Stimulated activated CD8-positive, alpha-beta memory T cell treated with anti-CD3 and anti-CD28 coated beads, Interleukin-4, amount 100 ng/mL, for 4 hours (primary cell): ENCODE data around the gene DENND1A.

ENCODE experiments used
- DNase-seq, 2 donors: peaks; one replicate each; pipeline ENCODE4 v3.0.0-alpha.2; 2020; ENCODE audit warnings: low read depth in 2 of 2, low spot score in 1 of 2

DENND1A gene

DNA sequence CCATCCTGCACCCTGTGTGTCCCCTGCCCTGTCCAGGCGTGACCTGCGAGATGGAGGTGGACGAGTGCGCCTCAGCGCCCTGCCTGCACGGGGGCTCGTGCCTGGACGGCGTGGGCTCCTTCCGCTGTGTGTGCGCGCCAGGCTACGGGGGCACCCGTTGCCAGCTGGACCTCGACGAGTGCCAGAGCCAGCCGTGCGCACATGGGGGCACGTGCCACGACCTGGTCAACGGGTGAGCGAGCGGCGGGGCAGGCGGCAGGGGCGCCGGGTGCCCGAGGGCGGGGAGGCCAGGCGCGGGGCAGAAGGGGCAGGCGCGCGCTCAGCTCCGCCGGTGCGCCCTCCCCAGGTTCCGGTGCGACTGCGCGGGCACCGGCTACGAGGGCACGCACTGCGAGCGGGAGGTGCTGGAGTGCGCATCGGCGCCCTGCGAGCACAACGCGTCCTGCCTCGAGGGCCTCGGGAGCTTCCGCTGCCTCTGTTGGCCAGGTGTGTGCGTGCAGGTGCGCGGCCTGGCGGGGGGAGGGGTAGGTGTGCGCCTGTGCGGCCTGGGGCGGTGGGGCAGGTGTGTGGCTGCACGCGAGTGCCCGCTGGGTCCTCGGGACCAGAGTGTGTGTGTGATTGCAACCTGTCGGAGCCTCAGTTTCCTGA, 563.9 kb downstream of the DENND1A start:
- DNase-seq = no peak

DNA sequence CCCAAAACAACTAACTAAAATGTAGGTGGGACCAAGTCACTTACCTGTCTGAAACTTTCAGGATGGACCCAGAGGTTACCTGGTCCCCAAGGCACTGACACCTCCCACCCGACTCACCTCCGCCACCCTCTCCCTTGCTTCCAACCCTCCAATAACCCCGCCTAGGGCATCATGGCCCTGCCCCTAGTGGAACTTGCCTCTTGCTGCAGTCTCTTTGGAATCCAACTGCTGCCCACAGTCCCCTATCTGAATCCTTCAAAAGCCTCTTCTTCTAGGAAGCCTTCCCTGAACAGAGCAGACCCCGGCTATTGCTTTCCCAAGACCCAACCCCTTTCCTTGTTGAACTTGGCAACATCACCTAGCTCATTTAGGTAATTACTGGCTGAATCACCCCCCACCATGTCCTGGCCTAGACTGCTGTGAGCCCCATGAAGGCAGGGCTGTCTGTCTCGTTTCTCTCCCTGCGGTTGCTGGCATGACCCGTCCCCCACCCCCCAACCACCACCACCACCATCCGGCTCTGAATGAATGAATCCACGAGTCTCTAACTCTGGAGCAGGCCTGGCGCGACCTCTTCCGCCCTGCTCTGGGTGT, 564.5 kb downstream of the DENND1A start:
- DNase-seq = no peak

DNA sequence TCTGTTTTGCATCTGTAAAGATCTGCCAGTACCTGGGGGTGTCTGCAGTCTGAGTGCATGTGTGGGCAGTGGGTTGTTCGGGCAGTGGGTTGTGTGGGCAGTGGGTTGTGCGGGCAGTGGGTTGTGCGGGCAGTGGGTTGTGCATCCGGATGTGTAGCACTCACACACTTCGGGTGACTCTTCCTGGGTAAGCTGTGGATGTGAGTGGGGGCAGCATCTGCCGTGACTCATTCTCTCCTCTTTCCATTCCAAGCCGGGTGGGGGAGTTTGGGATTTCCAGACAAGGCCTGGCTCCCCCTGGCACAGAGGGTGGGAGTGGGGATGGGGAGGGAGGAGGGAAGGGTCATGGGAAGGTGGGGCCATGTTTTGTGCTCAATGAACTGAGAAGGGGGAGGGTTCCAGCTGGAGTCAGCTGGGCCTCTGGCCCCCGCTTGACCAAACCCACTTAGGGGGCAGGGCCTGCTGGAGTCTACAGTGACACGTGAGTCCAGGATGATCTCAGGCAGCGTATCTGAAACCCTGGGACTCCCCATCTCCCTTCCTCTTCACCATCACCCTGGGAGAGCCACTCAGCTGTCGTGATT, 565.6 kb downstream of the DENND1A start:
- DNase-seq = no peak

DNA sequence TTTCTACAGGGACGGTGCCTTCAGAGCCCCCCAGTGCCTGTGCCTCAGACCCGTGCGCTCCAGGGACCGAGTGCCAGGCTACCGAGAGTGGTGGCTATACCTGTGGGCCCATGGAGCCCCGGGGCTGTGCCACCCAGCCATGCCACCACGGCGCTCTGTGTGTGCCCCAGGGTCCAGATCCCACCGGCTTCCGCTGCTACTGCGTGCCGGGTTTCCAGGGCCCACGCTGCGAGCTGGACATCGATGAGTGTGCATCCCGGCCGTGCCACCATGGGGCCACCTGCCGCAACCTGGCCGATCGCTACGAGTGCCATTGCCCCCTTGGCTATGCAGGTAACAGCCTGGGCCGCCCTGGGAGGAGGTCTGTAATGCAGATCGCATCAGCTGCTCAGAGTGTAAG, 567.1 kb downstream of the DENND1A start:
- no peak for DNase-seq

DNA sequence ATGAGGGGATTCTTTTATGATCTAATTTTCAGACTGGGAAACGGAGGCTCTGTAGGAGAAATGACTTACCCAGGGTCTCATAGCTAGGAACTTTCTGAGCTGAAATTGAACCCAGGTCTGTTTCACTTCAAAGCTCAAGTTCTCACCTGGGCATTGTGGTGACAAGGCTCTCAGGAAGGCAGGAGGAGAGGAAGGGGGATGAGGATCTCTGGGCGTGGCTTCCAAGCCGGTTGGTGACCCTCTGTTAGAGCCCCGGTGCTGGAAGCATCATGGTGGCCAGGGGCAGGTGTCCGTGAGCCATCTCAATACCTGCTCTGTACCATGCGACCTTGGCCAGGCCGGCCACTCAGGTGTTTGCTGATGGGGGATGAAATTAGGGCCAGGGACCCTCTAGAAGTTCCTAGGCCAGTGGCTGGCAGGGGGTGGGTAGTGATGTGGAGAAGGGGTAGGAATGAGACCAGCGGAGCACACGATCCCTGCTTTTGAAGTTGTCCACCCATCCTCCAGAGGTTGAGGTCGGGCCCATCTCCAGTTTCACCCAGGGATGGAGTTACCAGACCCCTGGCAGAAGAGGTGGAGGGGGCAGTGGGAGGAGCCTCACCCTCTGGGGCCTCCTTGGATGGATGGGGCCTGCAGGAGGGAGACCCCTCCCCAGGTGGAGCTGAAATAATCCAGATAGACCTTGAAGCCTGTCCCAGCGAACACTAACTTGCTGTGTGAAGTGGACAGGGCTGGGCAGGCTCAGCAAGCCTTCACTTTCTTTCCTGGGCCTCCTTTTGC, 568.0 kb downstream of the DENND1A start:
- no peak for DNase-seq

DNA sequence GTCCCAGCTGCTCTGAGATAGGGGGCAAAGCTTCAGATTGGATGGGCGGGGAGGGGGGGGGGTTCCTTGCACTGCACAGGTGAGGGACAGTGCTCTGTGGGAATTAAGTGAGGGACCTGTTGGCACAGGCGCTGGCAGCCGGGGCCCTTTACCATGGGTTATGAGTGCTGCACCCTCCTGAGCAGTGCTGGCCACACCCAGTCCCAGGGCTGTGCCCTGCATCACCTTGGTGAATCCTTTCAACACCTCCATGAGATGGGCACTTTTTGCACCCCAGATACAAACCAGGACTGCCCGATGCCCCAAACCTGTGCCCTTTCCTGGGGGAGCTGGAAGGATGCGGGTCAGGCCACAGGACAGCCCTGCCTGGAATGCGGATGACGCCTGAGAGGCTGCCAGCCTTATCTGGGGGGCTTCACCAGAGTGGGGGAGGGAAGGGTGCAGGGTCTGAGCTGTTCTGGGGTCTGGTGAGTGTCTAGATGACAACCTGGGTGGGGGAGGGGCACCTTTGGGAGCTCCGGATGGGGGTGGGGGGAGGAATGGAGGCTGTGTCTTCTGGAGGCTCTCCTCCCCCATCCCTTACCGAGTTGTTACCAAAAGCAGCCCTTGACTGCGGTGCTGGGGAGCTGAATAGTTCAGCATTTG, 568.7 kb downstream of the DENND1A start:
- DNase-seq = no peak

DNA sequence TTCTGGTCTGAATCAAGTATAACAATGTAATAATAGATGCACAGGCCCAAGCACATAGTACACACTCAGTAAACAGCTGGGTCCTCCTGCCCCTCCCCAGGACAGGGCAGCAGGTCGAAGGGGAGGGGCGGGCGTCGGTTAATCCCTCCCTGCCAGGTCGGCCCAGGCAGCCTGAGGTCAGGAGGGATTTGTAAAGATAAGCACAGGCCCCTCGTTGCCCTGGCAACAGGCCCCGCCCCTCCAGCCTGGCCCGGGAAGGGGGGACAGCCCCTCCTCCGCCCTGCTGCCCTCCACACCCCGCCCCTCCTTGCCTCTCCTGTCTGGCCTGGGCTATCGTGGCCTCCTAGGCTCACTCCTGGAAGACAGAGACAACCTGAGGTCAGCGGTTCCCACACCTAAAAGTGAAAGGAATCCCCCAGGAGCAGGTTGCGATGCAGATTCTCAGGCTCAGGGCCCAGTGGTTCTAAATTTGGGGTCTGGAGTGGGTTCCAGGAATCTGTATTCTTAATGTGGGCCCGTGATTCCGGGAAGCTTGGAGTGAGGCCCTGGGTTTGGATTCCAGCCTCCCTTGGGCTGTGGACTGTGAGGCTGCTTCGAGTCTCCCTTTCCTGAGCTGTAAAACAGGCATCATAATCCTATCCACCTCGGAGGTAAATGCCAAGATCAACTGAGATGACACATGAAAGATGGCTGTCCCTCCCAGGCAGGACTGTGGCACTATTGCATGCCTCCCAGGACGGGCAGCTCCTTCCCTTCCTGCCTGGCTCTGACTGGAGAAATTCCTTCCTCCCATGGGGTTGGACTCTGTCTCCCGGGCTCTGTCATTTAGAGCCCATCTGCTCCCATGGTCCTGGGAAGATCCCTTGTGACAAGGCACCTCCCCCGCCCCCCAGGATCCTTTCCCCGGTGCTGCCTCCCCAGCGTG, 569.5 kb downstream of the DENND1A start:
- DNase-seq = no peak

DNA sequence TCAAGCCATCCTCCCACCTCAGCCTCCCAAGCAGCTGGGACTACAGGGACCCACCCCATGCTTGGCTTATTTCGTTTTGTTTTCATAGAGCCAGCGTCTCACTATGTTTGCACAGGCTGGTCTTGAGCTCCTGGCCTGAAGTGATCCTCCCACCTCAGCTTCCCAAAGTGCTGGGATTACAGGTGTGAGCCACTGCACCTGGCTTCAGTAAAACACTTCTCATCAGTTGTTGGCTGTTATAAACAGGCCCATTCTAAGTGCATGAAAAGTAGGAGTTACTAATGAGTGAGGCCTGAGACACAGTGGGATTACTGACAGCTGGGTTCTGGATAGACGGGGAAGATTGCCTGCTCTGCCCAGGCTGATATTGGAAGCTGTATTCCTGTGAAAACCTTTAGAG, 570.4 kb downstream of the DENND1A start:
- DNase-seq = no peak

DNA sequence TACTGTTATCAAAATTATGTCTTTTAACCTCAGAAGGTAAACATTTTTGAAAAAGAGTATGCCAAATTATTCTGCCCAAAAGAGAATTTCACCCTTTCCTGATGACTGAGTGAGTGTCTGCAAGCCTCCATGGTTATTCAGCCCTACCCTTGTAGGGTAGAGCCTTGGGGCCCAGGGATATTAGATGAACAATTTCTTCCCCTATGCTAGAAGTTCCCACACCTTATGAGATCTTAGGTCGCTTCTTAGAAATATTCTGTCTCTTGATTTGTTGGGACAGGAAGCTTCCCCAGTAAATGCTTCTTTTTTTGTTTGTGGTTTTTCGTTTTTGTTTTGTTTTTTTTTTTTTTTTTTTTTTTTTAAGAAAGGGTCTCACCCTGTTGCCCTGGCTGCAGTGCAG, 570.8 kb downstream of the DENND1A start:
- no peak for DNase-seq

DNA sequence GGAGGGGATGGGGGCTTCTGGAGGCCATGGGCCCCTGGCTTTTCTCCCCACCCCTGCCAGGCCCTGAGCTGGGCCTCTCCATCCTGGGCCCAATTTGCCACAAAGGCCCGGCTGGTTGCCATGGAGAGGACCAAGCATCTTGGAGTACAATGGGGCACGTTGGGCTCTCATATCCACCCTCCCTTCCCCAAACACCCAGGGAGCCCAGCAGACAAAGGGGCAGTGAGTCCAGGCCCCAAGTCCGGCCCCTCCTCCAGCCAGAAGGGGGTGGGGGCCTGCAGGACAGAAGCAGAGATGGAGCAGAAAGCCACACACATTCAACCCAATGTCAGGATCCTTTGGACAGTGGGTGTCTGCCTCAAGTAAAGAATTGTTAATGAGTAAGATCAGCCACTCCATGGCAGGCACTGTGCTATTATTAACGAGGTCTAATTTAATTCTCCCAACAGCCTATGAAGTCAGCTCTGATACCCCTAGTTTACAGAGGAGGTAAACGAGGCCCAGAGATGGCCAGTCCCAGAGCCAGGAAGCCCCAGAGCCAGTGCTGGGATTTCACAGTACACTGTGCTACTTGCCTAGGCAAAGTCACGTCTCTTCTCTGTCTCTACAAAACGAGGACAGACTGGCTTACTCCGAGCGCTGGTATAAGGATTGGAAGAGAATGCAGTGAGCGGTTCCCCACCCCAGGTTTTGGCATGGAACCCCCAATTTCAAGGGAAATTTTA, 571.6 kb downstream of the DENND1A start:
- no peak for DNase-seq

DNA sequence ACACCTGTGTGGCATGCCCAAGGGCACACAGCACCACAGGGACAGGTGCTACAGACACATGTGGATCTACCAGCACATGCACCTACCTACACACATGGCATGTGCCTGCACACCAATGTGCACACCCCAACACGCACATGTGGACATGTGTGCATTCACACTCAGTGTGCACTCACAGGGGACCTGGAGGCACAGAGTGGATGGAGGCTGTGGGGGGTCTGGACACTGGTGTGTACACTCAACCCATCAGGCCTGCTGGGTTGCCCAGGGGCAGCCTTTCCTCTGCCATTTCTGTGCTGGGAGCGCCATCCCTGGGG, 572.2 kb downstream of the DENND1A start:
- no peak for DNase-seq

DNA sequence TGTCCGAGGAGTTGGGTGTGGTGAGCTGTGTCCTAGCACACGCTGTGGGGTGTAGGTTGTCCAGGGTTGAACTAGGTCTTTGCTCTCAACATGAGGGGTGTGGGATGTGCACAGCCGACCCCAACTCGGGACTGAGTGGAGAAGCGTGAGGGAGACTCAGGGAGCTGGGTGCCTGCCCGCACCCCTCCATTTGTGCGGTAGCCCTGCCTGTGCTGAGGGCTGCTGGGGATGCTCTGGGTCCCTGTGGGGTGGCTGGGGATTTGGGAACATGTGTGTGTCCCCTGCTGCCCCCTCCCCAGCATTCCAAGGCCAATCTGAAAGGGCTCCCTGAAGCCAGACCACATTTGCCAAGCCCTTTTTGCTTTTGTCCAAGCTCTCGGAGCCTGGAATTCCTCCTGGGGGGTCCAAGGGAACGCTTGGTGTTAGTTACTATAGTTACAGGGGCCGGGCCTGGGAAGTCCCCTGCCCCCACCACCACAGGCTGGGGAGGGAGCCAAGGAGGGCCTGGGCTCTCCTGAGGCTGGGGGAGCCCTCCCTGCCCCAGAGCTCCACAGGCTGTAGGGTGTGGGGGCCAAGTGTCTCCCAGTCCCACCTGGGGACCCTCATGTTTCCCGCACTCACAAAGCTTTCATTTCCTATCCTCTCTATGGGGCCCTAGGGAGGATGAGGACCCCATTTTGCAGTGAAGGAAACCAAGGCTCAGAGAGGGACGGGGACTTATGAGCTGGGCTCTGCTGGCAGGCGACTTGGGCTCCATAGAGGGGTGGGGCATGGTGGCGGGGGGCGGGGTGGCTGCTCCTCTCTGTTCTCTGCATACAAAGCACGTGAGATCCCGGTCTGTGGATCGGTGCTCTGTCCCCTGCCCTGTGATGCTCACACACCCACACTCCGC, 572.8 kb downstream of the DENND1A start:
- DNase-seq = no peak

DNA sequence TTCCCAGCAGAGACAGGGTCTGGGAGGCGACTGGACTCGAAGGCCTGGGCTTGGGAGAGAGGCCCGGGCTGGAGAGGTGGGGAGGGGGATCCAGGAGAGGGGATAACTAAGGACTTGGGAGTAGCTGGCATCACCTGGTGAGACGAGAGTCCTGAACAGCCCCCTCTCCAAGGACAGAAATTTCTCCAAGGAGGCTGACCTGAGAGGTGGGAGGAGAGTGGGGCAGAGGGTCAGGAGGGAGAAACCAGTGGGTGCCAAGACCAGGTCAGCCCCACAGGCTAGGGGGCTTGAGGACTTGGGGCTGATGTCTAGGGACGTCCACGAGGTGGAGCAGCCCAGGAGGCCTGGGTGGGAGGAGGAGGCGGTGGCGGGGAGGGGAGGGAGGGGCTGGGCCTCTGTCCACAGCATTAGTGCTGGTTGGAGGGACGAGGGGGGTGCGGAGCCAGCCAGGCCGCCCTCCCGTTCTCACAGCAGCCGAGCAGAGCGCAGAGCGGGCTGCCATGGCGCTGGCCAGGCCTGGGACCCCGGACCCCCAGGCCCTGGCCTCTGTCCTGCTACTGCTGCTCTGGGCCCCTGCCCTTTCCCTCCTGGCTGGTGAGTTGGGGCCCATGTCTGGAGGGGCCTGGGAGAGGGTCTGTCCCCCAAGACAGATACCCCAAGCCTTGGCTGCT, 574.0 kb downstream of the DENND1A start, which contains the start of gene CRB2:
TSS of gene CRB2 (plus strand) at position 437 of the 671 bp plus-strand sequence. CDS start at position 501, 64 bp downstream.
- no peak for DNase-seq

DNA sequence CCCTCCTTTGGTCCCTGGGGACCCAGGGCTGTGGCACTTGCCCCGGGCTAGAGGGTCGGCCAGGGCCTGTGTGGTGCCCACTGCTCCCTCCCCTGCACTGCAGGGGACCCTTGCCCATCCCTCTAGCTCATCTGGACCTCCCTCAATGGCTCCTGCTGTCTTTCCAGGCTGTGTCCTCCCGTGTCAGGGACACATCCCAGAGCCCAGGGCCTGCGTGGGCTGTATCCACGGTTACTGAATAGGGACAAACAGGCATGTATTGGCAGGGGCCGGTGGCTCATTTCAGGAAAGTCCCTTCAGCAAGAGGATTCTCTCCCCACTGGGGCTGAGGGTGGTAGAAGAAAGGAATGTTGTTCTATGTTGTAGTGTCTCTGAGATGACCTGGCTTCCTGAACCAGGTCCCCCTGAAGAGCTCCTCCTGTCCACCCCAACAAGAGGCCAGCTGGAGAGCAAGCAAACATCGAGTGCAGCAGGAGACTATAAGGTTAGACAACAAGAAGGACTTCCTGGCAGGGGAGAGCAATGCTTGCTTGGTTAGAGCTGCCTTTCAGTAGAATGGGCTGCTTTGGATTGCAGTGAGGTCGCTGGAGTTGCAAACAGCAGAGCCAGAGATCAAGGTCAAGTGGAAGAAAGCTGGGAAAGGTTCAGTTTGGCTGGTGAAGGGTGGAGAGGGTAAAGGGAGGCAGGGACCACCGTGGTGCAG, 575.0 kb downstream of the DENND1A start:
- no peak for DNase-seq

DNA sequence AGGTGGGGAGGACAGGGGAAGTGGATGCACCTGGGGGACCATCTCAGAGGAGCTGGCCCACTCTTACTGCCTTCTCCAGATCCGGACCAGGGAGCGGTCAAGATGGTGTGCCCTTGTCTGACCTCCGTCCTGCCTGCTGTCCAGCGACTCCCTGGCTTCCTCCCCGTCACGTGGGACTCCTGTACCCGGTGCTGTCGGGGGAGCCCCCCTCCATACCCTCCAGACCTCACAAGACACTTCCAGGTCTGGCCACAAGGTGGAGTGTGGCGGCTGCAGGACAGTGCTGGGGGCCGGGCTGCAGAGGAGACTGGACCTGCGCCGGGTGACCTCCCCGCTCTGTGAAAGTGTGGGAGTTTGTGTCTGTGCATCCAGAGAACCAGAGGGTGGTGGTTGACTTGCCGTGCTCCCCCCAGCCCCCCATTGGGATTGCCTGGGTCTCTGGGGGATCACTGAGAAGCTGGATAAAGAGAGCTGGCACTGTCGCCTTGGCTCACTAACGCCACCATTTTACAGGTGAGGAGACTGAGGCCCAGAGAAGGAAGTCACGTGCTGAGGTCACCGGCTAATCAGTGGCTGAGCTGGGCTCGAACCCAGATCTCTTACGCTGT, 575.8 kb downstream of the DENND1A start:
- DNase-seq = peak in 1 of 2 donors; percentile 12

DNA sequence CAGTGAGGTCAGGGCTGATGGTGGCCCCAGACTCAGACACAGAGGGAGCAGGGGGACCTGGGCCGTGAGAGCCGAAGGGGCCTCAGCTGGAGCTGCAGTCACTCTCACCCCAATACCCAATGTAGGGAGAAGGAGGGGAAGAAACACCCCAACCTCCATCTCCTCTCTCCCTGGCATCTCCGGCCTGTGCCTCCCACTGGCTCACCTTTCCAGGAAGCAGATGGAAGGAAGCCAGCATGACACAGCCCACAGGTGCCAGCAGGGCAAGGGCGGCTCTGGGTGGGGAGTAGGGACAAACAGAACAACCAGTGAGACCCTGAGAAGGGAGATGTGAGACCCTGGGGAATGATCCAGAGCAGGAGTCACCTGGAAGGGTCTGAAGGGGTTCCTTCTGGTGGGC, 576.9 kb downstream of the DENND1A start:
- no peak for DNase-seq

DNA sequence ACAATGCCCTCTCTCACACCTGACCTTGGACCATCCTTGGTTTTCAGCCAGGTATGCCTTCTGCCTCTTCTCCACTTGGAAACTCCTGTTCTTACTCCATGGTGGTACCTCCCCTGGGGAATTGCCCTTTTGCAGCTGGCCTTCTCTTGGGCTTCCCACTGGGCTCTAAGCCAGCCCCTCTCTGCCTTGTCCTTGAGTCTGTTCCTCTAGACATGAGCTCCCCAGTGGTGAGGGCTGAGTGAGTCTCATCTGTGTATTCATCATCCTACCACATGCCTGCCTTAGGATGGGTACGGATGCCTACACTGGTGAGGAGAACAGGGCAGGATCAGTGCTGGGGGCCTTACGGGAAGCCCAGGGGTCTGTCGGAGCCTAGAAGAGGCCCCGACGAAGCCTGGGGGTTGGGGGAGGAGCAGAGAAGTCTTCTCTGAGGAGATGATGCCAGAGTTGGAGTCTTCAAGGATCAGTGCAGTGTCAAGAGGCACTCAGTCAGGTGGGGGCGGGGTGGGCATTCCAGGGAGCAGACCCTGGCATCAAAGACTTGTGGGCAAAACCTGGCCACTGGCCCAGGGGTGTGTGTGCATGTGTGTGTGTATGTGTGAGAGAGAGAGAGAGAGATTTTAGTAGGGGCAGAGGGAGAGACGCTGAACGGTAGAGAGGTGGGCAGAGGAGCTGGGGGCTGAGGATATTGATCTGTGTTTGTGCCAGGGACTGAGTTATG, 579.2 kb downstream of the DENND1A start:
- no peak for DNase-seq
